Measurements from ENCODE around the gene PDPK1.
A peak's percentile ranks its signal among the peaks of the same experiment; 100 is the strongest.
"Not testable (repeated sequence)": the region's sequence is repeated elsewhere in the genome, so short reads cannot be mapped to it uniquely, and the experiment has no call there.

Gene PDPK1

GRCh38 chr16:2526135-2526534 is 11.7 kb upstream of the PDPK1 start:
- DNase-seq = no peak

DNA sequence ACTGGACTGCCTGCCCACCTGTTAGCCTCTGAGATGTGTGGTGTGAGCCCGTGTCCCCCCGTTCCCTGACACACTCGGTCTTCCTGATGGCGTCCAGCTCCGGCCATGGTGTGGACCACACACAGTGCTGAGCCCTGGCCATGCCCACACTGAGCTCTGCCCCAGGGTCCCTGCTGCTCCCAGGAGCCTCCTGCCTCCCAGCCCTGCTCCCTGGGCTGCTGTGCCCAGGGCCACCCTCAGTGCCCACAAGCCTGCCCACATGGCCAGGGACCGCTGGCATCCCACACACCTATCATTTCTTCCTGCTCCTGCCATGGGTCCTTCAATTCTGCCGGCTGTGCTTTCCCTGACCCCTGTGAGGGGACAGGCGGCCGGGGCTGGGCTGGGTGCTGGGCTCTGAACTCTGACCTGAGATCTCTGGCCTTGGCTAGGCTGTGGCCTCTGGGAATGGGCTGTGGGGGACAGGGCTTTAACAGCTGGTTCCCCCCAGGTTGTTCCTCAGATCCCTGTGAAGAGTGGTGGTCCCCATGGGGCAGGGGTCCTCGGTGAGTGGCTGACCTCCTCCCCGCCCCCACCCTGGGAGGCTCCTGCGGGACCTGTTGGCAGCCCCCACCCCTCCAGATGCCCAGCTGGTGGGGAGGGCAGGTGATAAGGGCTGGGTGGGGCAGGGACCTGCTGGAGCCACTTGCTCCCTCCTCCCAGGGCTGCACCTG is 10.6 kb upstream of the PDPK1 start:
- no peak for DNase-seq

GRCh38 chr16:2527784-2528100 is 10.1 kb upstream of the PDPK1 start:
- DNase-seq = no peak

DNA sequence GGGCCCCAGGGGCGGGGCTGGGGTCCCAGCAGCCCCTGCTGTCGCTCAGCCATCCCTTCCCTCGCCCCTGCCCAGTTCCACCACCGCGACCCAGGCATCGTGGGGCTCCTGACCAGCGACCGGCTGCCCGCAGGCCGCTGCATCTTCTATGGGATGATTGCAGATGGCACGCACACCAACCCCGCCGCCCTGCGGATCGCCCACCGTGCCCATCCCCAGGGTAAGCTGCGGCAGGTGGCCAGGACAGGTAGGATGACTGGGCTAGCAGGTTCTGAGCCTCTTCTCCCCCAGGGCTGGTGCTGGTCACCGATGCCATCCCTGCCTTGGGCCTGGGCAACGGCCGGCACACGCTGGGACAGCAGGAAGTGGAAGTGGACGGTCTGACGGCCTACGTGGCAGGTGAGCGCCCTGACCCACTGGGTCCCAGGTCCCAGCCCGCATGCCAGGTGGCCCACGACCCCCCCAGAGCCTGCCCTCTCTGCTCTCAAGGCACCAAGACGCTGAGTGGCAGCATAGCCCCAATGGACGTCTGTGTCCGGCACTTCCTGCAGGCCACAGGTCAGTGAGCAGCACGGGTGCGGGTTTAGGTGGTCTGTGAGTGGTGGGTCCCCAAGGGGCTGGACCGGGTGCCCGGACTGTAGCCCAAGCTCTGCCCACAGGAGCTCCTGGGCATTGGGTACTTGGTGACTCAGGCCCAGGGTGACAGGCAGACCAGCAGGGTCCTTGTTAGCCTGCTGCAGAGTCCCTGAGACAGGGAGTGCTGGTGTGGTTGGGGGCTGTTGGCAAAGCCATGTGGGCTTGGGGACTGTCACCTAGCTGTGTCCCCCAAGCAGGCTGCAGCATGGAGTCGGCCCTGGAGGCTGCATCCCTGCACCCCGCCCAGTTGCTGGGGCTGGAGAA is 9.4 kb upstream of the PDPK1 start:
- no peak for DNase-seq

DNA sequence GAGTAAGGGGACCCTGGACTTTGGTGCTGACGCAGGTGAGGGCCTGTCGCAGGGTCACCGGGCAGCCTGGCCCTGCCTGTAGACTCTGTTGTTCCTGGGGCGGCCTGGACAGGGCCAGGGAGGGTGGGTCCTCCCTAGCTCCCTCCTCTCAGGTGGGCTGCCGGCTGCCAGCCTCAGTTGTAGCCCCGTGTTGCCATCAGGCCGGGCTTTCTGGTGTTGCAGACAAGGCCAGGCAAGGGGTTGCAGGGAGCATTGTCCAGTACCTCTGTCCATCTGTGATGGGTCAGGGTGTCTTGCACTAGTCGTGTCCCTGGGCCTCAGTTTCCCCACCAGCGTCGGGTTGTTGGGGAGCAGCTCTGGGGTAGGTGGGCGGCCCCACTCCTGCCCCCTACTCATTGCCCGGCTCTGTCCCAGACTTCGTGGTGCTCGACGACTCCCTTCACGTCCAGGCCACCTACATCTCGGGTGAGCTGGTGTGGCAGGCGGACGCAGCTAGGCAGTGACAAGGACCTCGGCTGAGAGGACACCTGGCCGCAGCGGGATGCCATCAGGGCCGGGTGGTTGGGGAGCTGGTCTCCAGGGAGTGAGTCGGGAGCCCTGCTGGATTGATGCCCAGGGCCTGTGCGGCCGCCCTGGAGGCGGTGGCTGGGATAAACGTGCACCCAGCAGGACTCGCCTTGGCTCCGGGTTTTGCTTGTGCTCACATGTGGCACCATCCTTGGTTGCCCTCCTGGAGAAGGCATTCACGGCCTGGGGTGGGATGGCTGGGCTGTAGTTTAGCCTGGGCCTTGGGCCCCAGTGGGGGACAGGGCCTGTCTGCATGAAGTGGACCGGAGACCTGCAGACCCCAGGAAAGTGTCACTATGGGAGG is 8.5 kb upstream of the PDPK1 start:
- DNase-seq = no peak

DNA sequence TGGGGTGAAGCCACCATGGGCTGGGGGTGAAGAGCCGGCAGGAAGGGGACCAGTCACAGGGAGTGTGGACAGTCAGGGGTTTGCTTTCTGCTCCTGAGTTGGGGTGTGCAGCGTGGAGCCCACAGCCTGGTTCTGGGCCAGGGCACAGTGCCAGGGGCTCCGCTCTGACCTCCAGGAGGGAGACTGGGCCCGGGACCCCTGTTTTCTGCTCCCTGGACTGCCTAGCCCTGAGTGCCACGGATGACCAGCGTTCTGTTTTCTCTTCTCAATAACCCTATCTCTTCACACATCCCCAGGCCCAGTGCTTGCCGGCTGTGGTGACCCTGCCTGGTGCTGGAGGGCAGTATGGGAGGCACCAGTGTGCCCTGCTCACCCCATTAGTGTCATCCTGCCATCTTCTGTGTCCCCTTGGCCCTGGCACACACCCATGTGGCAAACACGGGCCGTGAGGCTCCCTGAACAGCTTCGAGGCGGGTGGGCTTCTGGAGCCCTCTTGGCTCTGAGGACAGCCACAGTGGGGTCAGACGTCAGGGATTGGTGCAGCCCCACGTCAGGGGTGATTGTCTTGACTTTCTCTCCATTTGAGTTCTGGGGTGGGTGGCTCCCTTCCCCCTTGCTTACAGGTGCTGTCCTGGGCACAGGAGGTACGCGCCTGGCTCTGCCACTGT is 7.7 kb upstream of the PDPK1 start:
- no peak for DNase-seq

GRCh38 chr16:2530629-2531318 is 7.0 kb upstream of the PDPK1 start:
- DNase-seq = no peak

DNA sequence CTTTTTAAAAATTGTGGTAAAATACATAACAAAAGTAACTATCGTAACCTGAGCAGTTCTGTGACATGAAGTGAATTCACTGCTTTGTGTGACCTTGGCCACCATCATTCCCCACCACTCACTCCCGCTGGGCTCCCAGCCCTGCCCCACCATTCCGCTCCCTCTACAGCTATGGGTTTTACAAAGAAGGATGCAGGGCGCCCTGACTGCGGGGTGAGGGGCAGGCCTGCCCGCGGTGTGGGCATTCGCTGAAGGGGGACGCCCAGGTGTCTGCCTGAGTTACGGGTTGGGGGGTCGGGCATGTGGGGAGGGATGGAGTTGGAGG is 6.5 kb upstream of the PDPK1 start, which contains the start of gene CEMP1:
CEMP1 (minus strand) TSS at position 38 of the 325 bp plus-strand sequence. CDS start 335 bp downstream, outside the sequence.
- DNase-seq = no peak

DNA sequence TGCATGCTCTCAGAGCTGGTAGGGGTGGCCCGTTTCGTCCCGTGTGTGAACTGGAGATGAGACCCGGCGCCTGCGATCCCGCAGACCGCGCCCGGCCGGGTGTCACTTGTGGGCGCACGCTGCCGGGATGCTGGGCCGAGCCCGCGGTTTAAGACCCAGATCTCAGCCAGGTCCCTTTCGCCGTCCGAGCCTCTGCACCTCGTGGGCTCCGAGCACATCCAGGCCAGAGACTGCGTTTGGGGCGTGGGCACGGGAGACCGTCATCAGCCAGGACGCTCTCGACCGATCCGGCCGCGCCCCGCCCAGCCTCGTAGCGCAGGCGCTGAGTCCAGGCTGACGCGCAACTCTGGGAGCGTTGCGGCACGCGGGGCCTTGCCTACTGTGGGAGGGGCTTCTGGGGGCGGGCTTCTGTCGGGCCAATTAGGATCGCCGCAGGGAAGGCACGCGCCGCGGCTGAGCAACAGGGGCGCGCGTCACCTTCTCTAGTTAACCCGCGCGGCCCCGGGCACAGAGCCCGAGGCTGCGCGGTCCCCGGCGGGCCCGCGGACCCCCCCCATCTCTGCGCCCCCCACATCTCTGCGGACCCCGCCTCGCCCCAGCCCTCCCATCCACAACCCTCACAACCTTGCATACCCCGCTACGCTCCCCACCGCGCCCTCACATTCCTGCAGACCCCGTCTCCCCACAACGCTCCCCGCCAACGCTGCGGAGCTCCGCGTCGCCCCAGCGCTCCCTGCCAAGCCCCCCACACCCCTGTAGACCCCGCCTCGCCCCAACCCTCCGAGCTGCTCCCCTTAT is 5.9 kb upstream of the PDPK1 start:
- peak; percentile 98 for DNase-seq

DNA sequence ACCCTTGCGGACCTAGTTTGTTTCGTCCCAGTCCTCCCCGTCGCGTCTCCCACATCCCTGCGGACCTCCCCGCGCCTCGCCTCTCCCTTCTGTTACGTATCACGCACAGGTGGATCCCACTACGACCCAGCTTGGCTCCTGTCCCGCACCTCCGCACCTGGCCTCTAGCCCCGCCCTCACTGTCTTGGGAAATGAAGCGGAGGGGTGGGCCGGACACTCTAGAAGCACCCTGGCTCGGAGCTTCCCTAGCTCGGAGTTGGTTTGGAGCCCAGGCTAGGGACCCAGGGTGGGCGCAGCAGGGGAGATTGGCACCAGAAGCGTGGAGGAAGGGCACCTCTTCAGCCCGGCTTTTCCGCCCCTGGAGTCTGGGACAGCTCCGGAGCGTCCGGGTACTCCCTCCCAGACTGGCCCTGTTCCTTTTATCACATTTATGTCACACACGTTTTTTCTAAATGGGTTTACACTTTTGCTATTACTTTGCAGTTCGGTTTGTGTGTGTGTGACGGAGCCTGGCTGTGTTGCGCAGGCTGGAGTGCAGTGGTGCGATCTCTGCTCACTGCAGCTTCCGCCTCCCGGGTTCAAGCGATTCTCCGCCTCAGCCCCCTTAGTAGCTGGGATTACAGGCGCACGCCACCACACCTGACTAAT is 5.2 kb upstream of the PDPK1 start:
- DNase-seq = peak; percentile 61

DNA sequence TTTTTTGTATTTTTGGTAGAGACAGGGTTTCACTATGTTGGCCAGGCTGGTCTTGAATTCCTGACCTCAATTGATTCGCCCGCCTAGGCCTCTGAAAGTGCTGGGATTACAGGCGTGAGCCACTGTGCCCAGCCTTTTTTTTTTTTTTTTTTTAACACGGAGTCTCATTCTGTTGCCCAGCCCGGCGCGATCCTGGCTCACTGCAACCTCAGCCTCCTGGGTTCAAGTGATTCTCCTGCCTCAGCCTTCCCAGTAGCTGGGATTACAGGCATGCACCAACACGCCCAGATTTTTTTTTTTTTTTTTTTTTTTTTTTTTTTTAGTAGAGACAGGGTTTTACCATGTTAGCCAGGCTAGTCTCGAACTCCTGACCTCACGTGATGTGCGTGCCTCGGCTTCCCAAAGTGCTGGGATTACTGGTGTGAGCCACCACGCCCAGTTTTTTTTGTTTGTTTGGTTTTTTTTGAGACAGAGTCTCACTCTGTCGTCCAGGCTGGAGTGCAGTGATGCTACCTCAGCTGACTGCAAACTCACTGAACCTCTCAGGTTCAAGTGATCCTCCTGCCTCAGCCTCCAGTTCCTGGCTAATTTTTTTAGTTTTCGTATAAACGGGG is 4.6 kb upstream of the PDPK1 start:
- DNase-seq = not testable (repeated sequence)

- DNase-seq = no peak
Observed at GRCh38 chr16:2533912-2534311, 3.9 kb upstream of the PDPK1 start.

DNA sequence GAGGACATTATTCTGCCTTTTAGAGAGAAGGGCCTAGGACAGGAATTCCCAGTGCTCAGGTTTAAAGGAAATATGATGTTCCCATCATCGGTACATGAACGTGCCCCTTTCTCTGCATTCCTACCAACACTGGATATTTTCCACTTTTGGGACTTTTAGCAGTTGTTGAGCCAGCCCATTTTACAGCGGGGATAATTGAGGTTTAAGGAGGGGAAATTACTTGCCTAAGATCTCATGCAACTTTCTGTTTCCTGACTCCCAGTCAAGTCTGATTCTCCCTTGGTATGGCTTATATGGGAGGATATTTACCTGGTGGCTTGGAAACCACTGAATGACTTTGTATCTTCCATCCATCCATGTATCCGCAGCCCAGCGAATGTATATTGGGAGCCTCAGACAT is 3.5 kb upstream of the PDPK1 start:
- not testable (repeated sequence) for DNase-seq

GRCh38 chr16:2535625-2536013 is 2.2 kb upstream of the PDPK1 start:
- no peak for DNase-seq

DNA sequence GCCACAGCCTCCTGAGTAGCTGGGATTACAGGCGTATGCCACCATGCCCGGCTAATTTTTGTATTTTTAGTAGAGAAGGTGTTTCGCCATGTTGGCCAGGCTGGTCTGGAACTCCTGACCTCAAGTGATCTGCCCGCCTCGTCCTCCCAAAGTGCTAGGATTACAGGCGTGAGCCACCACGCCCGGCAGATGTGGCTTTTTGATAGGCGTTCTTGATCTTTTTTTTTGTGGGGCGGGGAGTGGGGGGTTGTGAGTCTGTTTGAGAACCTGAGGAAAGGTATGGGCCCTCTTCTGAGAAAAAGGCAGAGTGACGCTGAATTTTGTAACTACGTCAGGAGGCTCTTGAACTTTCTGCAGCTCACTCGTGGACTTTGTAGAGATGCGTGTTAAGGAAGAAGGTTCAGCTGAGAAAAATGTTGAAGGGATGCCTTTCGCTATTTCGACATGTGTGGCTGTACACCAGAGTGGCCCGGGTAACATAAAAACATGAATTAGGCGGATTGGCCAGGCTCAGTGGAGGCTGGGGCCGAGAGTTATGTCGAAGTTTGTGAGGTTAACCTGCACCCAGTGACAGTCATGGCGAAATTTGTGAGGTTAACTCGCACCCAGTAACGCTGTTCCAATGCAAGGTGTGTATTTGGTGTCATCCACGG is 1.5 kb downstream of the PDPK1 start:
- DNase-seq = not testable (repeated sequence)

DNA sequence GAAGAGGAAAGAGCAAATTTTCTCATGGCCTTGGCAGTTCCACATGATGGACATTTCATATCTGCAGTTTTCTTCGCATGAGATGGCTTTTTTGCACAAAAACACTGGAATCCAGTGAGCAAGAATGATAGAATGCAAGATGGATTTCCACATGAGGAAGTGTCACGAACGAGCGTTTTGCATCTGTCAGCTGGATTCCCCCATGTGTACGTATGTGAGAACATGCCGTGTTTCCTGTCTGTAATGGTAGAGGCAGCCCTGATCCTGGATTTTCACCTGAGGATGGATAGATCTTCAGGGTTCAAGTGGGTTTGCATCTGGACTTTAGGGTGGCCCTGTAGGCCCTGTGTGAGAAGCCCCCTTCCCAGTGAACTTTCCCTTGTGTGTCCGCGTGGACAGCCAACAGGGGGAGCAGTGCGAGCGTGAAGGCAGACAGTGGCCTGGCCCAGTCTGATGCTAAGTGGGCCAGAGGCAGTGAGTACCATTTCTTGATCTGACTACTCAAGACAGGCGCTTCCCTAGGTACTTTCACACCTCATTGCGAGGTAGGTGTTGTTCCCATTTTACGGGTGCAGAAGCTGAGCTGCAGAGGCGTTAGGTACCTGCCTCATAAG is 2.1 kb downstream of the PDPK1 start:
- peak; percentile 30 for DNase-seq

DNA sequence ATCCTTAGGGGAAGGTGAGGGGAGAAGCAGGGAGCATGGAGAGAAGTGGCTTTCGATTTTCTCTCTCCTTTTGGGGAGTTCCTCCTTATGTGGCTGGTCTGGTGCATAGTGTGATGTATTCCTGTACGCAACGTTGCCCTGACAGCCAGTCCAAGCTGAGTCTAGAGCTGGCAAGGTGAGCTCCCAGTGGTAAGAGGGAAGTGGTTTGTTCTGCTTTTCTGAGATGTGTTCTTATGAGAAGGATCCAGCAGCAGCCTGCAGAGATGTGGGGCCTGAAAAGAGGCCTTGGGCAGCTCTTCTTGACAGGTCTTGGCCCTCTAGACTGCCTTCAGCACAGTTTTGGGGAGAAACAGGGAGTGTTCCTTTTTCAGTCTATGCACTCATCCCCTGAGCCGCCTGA is 3.1 kb downstream of the PDPK1 start:
- DNase-seq = not testable (repeated sequence)

DNA sequence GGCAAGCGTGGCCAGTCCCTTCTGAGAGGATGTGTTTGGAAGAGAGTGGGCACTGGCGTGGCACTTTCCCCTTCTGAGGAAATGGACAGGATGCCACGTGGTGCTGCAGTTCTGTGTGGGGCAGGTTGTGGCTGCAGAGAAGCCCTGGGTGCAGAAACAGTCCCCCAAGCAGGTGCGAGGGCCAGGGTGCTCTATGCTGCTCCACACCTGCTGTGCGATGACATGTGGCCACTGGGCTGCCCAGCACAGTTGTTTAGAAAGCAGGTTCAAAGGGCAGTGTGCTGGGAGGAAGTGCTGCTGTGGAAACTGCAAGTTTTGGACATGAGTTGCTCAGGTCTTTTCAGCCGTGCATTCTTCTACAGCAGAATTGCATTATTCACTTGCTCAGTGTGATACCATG is 3.6 kb downstream of the PDPK1 start:
- not testable (repeated sequence) for DNase-seq

DNA sequence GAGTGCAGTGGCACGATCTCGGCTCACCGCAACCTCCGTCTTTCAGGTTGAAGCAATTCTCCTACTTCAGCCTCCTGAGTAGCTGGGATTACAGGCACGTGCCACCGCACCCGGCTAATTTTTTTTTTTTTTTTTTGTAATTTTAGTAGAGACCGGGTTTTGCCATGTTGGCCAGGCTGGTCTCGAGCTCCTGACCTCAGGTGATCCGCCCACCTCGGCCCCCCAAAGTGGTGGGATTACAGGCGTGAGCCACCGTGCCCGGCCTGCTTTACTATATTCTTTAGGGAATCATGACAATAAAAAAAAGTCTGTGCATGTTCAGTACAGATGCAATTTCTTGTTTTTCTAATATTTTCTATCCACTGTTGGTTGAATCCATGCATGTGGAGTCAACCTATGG is 6.0 kb downstream of the PDPK1 start:
- DNase-seq = not testable (repeated sequence)

All from NCI-H82 (cell line).